ENCODE measurements around the gene HOXA5.

HOXA5 gene

DNA sequence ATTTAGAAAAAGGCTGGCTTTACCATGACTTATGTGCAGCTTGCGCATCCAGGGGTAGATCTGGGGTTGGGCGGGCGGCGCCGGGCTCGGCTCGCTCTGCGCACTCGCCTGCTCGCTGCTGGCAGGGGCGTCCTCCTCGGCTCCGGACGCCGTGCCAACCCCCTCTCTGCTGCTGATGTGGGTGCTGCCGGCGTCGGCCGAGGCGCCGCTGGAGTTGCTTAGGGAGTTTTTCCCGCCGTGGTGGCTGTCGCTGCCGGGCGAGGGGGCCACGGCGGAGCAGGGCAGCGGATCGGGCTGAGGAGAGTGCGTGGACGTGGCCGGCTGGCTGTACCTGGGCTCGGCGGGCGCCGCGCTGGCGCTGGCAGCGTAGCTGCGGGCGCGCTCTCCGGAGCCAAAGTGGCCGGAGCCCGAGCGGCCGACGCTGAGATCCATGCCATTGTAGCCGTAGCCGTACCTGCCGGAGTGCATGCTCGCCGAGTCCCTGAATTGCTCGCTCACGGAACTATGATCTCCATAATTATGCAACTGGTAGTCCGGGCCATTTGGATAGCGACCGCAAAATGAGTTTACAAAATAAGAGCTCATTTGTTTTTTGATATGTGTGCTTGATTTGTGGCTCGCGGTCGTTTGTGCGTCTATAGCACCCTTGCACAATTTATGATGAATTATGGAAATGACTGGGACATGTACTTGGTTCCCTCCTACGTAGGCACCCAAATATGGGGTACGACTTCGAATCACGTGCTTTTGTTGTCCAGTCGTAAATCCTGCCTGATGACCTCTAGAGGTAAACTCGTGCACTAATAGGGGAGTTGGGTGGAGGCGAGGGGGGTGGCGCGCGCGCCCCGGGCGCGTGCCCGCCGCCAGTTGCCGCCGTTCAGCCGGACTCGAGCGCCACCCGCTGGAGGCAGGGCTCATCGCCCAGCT is at the start of gene HOXA5:
TSS of gene HOXA5 (minus strand) at position 659 of the 927 bp plus-strand sequence. CDS start at position 585, 74 bp downstream.
- FAIRE-seq (peak; percentile 69), DNase-seq (ENCODE audit: insufficient read length, low spot score) (peak; percentile 59)

DNA sequence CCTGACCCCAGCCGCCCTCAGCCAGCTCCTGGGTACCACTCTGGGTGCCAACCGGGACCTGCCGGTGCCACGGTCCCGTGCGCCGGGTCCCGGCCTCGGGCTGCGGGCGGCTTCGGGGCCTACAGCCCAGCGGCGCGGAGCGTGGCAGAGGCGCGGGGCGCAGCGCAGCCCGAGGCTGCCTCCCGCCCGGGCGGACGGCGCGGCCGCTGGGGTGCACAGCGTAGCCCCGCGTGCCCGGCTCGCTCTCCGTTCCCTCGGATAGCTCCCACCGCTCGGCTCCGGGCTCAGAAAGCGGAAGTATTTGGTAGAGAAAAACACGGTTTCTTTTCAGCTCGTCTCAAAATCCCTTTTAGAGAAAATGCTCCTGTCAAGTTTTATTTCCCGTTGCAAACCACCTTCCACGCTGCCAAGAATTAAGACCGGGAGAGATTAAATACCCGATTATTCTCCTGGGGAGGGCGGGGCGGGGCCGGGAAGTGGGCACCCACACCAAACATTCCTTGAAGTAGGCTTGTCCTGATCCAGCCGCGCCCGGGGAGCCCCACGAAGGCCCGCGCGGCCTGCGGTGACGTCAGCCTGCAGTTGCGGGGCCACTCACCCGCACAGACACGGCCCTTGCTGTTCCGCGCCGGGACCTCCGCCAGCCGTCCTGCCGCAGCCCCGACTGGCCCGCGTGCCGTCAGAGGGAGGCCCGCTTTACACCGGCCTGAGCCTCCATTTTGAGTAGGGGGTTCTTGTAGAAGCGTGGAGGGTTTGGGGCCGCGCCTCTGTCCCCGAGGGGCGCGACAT is 49.3 kb upstream of the HOXA5 start:
- FAIRE-seq (no peak), DNase-seq (ENCODE audit: insufficient read length, low spot score) (no peak)

DNA sequence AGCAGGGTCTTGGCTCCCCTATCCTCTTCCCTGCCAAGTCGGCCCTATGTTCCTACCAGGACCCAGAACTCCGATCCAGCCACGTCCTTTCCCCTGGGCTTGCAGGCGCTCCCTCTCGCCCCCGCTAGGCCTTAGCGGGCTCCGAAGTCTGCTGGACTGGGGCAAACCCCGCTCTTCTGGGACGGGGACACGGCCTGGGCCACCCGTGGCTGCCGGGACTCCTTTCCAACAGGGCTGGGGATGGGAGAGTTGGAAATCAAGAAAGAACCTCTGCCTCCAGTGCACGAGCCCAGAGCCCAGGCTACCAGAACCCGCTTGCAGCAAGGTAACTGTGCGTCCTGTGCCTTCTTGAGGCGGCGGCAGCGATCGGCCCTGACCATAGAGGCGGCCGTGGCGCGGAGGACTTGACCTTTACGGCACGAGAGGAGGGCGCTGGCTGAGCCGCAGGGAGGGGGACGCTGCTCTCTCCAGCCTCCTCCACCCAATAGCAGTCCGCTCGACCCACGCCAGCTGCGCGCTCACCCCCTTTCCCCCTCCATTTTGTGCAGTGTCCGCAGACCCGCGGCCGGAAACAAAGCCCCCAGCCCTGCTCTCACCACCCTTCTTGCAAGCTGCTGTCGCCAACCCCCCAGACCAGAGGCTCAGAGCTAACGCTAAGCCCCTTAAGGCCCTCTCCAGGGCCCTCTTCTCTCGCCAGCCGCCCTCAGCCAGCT is 48.5 kb upstream of the HOXA5 start:
- DNase-seq (ENCODE audit: insufficient read length, low spot score), result no peak
- no peak for FAIRE-seq

DNA sequence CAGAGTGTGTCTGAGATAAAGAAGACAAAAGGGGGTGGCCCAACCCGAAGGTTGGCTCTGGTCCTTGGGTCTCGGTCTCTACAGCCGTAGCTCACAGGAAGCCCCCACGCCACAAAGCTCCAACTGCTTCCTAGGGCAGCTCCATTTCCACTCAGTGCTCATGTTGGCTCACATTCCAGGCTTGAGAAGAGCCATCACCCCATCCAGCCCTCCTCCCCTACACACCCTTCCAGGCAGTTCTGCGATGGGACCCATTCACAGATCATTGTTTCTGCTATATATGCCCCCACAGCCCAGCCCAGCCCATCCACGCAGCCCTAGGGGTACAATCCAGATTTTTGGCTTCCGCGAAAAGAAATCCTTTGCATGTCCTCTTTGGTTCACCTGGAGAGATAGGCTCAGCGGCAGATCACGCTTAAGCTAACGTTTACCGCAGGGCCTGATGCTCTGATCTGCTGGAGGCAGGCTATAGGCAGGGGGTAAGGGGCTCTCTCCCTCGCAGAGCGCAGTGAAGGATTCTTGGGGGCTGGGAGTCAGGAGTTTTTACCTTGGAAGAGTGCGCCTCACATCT is 47.8 kb upstream of the HOXA5 start:
- DNase-seq (ENCODE audit: insufficient read length, low spot score) (no peak), FAIRE-seq (no peak)

DNA sequence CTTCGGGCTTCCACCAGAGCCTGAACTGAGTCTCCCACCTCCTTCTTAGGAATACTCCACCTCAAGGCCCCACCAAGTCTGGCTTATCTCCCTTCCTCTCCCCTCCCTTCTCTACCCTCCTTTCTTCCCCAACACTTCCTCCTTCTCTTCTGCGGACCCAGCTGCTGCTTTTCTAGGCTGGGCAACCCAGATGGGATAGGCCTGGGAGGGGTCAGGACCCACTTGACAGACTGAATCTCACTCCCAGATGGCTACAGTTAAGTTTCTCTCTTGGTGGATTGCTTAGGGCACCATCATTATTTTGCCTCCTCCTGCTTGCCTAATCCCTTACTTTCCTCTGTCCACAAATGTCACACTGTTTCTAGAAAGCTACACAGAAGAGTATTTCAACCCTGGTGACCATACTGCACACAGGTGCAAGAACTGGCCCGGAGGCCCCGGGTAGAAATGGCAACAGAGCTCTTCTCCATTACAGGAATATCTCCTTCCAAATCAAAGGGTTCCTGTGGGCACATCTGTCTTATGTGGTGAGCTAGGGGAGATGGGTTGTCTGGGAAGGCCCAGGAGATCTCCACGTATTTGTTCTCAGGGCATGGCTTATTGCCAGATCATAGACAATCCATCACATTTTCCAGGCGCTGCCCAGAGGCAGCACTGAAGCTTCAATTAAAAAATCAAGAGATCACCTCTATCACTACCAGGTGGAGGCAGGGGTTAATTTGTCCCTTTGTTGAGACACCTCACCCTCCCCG is 46.7 kb upstream of the HOXA5 start:
- no peak for FAIRE-seq
- DNase-seq (ENCODE audit: insufficient read length, low spot score), result no peak

DNA sequence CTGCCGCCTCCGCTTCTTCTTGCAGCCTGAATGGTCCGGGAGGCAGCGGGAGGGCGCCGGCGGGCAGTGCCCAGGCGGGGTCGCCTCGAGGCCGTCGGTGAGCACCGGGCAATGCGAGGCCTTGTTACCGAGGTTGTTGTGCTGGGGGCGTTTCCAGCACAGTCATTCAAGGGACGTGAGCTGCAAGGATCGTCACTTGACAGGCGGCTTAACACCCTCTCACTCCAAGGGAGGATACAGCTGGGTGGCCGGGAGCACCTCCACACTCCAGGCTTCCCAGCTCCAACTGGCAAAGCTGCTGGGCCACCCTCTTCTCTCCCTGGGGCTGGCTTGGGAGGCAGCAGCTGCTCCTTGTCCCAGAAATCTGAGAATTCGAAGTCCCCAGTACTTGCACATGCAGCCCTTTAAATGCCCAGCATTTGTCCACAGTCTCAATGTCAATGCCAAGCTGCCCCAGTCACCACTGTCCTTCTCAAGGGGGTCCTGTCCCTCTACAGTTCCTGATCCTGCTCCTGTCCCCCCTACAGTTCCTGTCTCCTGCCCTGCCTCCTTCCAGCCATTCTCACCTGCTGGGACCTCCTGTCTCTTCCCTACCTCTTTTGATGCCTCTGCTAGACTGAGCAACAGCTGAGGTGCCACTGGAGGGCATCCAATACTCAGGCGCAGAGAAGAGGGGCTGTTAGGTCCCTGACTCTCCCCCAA is 46.0 kb upstream of the HOXA5 start:
- FAIRE-seq (no peak), DNase-seq (ENCODE audit: insufficient read length, low spot score) (no peak)

DNA sequence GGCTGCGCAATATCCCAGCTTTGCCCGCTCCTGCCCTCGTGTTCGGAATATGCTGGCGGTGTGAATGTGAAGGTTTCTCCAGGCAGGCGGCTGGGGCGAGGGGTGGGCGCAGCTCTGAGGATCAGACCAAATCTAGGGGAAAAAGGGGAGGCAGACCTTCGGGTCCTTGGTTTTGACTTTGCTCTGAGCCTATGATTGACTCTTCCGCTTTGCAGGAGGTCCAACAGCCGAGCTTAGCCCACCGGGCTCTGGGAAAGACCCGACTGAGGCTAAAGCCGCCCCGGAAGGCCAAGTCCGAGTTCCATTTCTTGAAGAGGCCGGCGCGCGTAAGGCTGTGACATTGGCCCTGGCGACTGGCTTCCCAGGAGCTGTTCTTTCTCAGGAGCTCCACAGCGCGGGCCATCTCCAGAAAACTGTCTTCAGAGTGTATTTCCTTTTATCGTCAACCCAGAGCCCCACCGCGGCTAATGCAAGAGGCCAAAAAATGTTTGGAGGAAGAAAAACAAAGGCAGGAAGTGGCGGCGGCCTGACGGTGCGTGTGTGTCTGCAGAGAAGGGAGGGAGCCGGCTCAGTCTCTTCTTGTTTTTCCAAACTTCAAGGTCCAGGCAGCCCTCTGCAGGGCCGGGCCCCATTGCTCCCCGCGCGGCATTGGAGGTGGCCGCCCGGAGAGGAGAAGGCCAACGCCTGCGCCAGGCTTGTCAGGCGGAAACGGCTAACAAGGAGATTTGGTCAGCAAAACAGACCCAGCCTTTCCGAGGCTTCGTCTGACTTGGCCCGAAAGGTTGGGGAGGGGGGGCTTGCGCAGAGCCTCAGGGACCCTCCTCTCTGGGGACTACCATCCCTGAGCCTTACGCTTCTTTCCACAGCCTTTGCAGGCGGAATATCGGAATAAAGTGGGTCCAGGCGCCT is 45.2 kb upstream of the HOXA5 start:
- DNase-seq (ENCODE audit: insufficient read length, low spot score), result no peak
- no peak for FAIRE-seq

DNA sequence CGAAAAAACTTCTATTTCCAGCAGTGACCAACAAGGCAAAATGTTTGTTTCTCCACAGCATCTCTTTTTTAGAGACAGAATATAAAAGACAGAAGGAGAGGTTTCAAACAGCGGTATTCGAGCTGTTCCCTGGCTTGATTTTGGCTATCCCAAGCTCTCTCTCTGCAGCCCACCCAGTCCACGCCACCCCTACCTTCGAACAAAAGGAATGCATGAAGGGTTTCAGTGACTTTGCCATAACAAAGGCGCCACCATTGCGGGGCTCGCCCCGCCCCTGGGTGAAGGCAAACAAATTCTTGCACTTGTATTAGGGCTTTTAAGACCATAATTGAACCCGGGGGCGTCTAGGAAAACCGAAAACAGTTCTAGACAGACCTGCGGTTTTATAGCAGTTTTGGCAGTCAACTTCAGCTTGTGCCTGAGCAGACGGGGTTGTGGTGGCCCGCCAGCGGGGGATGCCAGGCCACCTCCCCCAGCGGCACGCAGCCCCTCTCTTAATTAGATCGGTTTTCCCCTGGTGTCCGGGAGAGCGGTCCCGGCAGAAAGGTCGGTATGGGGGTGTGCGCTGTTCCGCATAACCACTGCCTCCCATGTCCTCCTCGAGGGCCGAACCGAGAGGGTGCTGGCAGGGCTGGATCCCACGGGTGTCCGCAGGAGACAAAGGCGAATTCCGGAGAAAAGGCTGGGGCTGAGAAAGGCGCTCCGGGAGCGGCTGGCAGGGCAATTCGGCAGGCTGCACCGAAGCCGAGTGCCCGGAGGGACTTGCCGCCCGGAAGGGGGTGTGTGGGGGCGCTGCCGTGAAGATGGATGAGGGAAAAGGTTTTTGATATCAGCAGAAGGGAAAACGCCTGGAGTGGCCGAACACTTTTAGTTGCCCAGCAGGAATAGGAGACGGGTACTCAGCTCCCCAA is 44.2 kb upstream of the HOXA5 start:
- no peak for FAIRE-seq

DNA sequence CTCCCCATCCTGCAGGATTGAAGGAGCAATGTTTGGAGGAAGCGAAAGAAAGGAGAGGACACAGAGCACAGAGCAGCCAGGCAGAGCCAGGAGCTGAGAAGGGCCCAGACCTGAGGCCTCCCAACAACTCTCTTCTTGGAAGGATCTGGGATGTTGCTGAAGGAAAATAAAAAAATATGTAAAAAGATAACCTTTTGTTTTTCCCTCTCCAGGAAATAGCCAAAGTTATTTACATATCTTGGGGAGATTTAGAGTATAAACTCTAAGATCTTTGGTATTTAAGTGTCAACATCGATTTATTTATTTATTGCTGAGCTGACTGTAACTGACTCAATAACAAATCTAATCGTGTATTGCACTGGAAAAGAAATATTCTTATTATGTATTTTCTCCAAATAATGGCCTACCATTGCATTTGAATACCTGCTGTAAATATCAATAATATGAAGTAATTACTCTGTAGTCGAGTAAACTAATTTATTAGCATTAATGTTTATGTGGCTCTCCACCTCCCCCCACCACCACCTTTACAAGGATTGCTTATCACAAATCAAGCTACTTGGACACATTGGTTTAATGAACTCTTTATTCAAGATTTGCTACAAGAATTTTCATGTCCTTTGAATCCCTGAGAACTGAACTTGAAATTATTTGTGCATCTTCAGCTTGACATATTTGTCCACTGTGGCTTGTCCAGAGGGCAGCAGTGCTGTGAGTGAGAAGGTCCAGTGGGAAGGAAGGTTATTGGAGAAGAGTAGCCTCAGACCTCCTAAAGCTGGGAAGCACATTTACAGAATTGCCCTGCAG is 43.4 kb upstream of the HOXA5 start:
- FAIRE-seq, result no peak
- DNase-seq (ENCODE audit: insufficient read length, low spot score), result no peak

More for the DNA sequence above, 44.2 kb upstream of the HOXA5 start:
- no peak for DNase-seq (ENCODE audit: insufficient read length, low spot score)

DNA sequence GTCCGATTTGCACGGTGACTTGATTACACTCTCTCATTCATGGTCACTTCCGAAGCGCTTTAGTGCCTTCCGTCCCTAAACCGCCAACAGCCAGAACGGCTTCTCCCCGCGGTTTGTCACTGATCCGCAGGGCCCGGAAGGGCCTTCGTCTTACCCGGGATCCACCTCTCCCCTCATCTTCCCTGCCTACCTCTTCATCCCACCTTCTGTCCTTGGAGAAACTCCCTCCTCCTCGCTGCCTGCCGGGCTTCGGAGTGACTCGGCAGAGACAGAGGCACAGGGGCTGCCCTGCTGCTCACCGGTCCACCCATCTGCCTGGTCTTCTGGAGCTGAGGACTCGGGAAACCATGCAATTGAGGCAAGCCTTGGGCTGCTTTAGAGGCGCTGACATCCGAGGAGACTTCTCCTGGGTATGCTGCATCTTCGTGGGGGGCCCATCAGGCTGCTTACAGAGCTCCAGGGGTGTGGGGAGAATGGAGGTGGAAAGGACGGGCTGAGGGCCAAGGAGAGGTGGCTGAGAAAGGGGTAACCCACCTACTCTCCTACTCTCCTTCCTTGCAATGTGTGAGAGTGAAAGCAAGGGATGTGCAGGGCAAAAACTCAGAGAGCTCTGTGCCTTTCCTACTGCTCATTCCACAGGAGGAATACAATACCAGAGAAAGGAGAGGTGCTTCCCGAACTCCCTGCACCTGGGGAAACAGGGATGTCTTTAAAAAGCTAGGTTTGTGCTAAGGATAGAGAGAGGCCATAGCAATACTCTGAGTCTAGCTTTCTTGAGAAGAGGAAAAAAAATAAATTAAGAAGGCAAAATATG is 42.6 kb upstream of the HOXA5 start:
- FAIRE-seq (no peak), DNase-seq (ENCODE audit: insufficient read length, low spot score) (no peak)

DNA sequence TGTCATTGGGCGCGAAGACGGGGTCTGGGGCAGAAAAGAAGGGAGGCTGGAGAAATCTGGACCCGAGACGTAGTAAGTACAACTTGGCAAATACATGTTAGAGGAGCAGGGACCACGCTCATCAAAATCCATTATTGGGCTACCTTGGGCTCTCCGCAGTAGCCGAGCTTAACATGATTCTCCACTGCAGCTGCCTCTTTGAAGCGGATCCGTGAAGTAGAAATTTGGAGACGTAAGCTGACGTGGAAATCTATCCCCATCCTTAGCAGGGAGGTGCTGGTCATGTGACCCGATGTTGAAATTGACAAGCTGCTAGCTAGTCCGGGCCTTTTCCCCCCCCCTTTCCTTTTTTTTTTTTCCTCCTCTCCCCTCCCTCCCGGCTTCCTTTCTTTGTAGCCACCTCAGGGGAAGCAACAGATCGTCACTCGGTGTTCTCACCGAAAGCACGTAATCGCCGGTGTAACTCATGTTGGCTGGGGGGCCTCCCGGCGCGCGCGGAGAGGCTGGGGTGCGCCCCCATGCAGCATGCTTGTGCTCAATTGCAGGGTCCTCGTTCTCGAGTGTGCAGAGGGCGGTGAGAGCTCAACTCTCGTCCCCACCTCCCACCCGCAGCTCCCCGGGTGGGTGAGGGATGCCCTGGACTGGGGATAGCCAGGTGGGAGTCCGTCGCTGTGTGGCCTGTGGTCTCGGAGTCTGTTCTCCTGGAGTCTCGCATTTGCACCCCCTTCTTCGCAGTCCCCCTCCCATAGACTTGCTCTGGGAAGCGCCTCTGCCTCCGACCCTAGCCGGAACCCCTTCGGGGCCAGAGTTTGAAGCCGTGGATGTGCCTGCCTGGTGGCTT is 41.8 kb upstream of the HOXA5 start, which contains the start of gene HOXA11:
TSS of gene HOXA11 (minus strand) at position 220 of the 841 bp plus-strand sequence. CDS start at position 132, 88 bp downstream.
- DNase-seq (ENCODE audit: insufficient read length, low spot score), result no peak
- peak; percentile 26 for FAIRE-seq

DNA sequence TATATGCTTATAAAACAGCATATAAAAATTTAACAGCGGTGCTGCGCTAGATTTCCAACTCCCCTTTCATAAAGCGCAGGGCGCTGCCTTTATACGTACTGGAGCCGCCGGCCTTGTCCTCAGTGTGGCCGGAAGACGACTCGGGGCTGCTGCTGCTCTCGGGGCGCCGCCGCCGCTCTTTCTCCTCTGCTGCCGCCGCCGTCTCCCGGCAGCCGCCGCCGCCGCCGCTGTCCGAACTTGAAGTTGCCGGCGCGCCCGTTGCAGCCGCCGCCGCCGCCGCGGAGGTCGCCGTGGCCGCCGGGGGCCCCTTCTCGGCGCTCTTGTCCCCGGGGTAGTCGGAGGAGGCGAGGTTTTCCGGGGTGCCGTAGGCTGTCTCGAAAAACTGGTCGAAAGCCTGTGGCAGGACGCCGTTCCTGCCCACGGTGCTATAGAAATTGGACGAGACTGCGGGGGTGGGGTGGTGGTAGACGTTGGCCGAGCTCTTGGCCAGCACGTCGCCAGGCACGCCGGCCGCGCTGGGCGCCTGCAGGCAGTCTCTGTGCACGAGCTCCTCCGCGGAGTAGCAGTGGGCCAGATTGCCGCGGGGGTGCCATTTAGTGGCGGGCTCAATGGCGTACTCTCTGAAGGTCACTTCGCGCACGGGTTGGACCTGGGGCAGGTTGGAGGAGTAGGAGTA is 41.0 kb upstream of the HOXA5 start:
- DNase-seq (ENCODE audit: insufficient read length, low spot score) (no peak), FAIRE-seq (no peak)

DNA sequence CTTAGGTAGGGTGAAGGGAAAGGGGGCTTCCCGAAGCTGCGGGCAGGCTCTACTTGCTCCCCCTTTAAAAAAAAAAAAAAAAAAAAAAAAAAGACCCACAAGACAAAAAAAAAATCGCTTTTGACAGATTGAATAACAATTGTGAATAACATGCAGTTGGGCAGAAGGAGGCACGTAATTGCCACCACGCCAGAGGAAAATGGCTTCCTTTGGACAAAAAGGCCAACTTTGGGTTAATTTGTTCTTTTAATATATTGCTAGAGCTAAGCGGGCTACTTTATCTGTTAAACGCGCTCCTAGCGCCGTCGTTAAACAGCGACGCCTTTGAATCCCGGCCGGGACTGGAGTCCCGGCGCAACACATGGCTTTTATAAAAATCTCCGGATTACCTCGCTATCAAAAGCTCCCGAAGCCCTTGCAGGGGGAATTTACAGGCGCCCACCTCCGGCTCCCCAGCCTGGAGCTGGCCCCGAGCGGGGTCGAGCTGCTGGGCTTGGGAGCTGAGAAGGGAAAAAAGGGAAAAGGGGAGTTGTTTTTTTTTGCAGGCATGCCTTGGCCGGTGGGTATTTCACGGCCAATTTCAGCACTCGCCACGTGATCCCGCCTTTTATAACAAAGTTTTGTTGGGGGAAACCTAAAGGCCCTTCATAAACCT is 40.3 kb upstream of the HOXA5 start:
- FAIRE-seq, result no peak
- no peak for DNase-seq (ENCODE audit: insufficient read length, low spot score)

All from GM19239 (cell line).